ENCODE data around the gene BRSK2. TPM values are rescaled to one million over a fixed set of nuclear protein-coding genes. Genes with fewer than 3 reads are reported as not detected.

Gene BRSK2
- total RNA-seq, 2 donors from 2014 or later = 0.53 to 0.79 TPM

DNA sequence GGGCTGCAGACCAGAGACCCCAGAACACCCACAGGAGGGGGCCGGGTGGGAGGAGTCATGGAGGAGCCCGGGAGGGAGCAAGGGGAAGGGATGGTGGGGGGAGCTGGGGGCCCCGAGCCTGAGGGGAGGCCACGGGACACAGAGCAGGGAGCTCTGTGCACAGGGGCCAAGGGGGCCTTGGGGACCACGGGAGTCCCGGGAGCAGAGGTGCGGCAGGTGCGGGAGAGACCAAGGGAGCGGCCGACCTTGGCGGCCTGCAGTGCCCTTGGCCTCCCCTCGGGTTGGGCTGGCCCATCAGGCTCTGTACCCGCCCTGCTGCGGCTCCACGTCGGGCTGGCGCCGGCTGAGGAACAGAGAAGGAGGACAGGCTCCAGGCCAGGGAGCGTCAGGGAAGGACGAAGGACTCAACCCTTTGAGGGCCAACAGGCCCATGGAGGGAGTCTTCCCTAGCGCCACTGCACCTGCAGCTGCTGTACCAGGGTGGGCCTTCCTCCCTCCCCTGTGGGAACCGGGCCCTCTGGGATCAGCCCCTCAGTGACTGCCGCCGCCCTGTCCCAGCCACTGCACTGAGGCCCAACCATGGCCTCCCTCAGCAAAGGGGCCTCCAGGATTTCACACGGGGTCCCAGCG, 17.8 kb upstream of the BRSK2 start:
- ATAC-seq (no peak), DNase-seq (no peak)
- intact Hi-C loops (cut with DNase I, micrococcal nuclease) = no loop called here

DNA sequence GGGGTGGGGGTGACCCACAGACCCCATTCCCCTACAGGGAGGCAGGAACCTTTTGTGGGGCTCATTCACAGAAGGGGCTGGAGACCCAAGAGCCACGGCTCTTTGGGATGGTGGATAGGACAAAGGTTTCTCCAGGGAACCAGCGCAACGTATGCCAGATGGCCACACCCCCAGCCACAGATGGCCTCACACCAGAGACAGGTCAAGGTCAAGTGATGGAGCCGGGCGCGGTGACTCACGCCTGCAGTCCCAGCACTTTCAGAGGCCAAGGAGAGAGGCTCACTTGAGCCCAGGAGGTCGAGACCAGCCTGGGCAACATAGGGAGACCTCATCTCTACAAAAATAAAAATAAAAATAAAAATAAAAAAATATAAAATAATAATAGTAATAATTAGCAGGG, 17.1 kb upstream of the BRSK2 start:
- ATAC-seq (no peak), DNase-seq (no peak)
- intact Hi-C loops (cut with DNase I, micrococcal nuclease) = no loop called here

- ATAC-seq = no peak
- intact Hi-C loops (cut with DNase I, micrococcal nuclease) = no loop called here
- no peak for DNase-seq
These were observed 16.1 kb upstream of the BRSK2 start for GRCh38 chr11:1373536-1374214.

DNA sequence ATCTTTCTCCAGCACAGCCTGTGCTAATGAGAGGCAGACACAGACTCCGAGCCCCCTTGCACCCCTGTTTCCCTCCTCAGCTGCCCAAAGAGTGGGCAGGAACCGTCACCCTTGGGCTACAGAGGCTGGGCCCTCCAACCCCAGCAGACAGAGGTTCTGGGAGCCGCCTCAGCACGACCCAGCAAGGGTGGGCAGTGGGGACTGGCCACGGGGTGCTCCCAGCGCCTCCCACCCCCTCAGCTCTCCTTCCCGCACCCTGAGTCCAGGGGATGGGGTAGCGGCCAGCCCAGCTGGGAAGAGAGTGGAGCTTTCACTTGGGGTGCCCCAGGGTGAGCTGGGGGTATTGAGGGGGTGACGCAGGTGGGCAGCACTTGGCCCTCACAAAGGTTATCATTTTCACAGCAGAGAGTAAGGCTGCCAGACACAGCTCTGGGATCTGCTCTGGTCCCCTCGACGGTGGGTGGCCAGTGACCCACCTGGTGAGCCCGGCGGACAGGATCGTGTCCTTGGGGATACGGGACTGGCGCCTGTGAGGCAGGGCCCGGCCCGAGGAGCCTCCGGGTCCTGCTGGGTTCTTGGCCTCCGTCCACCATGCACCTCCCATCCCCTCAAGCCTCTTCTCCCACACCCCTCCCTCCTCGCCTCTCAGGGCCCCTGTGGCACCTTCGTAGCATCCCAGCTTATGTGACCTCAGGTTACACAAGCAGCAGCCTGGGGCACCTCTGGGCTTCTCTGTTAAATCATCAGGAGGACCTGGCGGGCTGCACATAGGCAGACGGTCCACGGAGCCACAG, 14.4 kb upstream of the BRSK2 start:
- DNase-seq = no peak
- ATAC-seq = no peak
- intact Hi-C loops (cut with DNase I, micrococcal nuclease) = no loop called here

DNA sequence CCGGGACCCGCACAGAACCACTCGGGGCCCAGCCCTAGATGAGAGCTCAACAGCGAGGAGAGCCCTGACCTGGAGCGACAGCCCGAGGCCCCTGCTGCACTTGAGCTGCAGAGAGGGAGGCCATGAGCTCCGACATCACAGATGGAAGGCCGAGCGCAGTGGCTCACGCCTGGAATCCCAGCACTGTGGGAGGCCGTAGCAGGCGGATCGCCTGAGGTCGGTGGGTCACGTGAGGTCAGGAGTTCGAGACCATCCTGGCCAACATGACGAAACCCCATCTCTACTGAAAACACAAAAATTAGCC, 13.8 kb upstream of the BRSK2 start:
- DNase-seq (no peak), ATAC-seq (no peak)

GRCh38 chr11:1377231-1377780, 12.4 kb upstream of the BRSK2 start:
- no peak for ATAC-seq
- intact Hi-C loops (cut with DNase I, micrococcal nuclease) = no loop called here
- DNase-seq = no peak

More for the DNA sequence above, 13.8 kb upstream of the BRSK2 start:
- intact Hi-C loops (cut with DNase I, micrococcal nuclease) = no loop called here

- intact Hi-C loops (cut with DNase I, micrococcal nuclease) = no loop called here
- DNase-seq (no peak), ATAC-seq (no peak)
These were observed 7.8 kb upstream of the BRSK2 start for GRCh38 chr11:1381793-1382425.

- intact Hi-C loops (cut with DNase I, micrococcal nuclease) = no loop called here
These were observed 7.3 kb upstream of the BRSK2 start for GRCh38 chr11:1382429-1382828.

DNA sequence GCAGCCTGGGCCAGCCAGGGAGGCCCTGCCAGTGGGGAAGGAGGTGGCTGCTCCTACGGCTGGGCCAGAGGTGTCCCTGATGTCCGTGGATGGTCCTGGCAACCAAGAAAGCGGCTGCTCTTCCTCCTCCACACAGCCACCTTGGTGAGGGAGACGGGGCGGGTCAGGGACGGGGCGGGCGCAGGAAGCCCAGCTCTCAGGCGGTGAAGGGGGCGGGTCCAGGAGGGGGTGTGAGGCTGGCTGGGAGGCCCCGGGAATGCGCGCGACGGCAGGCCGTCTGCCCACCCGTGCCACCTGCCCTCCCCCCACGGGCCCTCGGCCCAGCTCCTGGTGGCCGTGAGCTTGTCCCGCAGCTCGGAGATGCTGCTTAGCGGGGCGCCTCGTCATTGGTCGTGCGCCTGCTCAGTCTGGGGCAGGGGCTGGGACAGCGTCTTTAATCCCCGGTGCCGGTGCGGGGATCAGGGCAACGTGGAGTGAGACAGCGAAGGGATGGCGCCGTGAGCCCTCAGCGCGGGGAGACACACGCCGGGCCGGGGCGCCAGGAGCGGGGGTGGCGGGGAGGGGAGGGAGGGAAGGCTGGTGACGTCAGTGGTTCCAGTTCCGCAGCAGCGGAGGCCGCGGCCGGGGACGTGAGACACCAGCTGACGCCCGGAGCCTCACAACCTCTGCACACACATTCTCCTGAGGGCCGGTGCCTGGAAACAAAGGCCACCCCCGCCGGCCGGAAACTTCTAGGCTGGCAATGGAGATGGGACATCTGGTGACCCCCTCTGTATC, 6.7 kb upstream of the BRSK2 start:
- DNase-seq (peak; percentile 79 to 84), ATAC-seq (peak; percentile 89)
- intact Hi-C loops (cut with DNase I, micrococcal nuclease) = no loop called here

More at GRCh38 chr11:1382429-1382828, 7.3 kb upstream of the BRSK2 start:
- ATAC-seq (no peak), DNase-seq (no peak)

DNA sequence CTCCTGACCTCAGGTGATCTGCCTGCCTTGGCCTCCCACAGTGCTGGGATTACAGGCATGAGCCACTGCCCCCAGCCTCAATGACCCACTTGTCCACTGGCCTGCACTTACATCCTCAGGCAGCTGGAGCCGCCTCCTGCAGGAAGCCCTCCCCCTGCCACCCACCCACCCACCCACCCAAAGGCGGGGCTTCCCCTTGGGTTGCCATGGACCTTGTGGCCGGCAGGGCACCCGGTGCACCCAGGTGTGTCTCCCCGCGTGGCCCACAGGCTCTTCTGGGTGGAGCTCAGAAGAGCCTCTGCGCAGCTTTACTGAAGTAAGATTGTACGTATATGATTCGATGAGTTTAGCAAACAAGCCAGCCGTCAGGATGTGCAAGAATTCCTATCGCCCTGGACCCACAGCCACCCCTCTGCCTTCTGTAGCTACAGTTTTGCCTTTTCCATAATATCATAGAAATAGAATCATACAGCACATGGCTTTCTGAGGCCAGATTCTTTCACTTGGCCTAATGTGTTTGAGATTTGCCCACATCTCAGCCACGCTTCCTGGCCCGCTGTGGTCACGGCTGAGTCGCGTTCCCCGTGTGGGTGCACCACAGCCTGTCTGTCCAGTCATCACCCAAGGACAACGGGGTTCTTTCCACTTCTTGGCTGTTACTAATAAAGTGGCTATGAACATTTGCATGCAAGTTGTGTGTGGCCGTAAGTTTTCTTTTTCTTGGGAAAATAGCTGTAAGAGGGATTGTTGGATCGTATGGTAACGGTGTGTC, 5.3 kb upstream of the BRSK2 start:
- DNase-seq (no peak), ATAC-seq (no peak)
- intact Hi-C loops (cut with DNase I, micrococcal nuclease) = no loop called here

GRCh38 chr11:1387521-1387920, 2.2 kb upstream of the BRSK2 start:
- ATAC-seq (no peak), DNase-seq (no peak)
- intact Hi-C loops (cut with DNase I, micrococcal nuclease) = no loop called here

DNA sequence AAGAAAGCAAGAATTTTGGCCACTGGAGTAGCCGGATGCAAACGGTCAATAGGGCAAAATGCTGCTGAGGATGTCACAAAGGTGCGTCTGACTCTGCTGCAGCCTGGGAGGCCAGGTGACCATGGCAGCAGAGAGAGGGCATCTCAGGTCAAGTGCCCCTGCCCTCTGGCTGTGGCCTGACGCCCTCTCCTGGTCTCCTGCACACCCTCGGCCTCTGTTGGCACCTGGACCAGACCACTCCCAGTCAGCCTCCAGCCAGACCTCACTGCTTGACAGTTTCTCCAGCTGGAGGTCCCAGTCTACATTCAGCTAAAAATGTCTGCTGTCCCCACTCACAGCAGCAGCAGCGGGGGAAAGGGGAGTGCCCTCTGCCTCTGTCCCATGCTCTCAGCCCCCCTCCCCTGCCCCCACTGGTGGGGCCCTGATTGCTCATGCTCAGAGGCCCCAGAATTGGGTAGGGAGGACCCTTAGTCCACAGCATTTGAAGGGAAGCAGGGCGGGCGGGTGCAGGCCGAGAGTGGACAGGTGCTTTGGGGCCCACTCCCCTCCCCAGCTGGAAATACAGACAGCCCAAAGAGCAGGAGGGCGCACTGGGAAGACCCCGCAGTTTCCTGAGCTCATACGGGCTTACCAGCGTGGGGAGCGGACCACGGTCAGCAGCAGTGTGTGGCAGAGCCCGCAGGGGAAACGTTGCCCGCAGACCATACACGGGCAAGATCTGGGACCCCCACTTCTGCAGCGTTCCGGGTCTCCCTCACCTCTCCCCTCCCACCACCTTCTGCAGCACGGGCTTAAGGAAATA, 1.6 kb upstream of the BRSK2 start:
- no peak for ATAC-seq
- intact Hi-C loops (cut with DNase I, micrococcal nuclease) = no loop called here
- DNase-seq = no peak

- intact Hi-C loops (cut with DNase I, micrococcal nuclease) = no loop called here
- DNase-seq = peak in 1 of 2 donors; percentile 34
These were observed 1.0 kb upstream of the BRSK2 start for GRCh38 chr11:1388763-1389102.

DNA sequence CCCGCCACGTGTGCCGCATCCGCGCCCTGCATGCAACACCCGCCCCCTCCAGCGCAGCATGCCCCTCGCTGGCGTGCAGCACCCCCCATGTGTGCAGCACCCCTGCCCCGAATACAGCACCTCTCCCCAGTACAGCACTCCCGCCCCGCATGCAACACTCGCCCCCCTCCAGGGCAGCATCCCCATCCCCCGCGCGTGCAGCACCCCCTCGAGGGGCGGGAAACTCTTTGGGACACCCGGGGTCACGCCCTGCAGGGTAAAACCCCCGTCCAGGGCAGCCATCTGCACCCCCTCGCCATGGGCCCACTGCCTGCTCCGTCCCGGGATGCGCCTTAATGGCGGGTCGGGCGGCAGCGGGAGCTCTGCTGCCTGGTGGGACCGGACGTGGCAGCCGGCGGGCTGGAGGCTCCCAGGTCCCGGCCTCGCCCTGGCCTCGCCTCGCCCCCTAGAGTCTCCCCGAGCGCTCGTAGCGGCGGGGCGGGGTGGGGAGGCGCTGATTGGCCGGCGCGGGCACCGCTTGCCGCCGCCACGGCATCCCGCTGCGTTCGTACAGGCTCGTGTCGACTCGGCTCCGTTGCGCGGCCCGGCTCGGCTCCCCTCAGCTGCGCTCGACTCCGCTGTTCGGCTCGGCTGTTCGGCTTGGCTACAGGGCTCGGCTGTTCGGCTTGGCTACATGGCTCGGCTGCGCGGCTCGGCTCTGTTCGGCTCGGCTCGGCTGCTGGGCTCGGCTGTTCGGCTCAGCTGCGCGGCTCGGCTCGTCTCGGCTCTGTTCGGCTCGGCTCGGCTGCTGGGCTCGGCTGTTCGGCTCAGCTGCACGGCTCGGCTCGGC, 417 bp upstream of the BRSK2 start:
- ATAC-seq (peak; percentile 98), DNase-seq (peak; percentile 94 to 98)
- intact Hi-C loops (cut with DNase I, micrococcal nuclease) = no loop called here

More at GRCh38 chr11:1388763-1389102, 1.0 kb upstream of the BRSK2 start:
- no peak for ATAC-seq

GRCh38 chr11:1390569-1391164, 933 bp downstream of the BRSK2 start:
- DNase-seq (peak in 1 of 2 donors; percentile 19), ATAC-seq (no peak)
- intact Hi-C loops (cut with DNase I, micrococcal nuclease) = no loop called here
